H1 (cell line): ENCODE data around the gene SYNDIG1. TPM values are rescaled to one million over a fixed set of nuclear protein-coding genes. Genes with fewer than 3 reads are reported as not detected.

Experiments
- CTCF ChIA-PET: fragments of 300-600 bp; sonication (Branson Sonifier 250); formaldehyde crosslinking; loops from one replicate; lab custom pipeline; 2021; ENCODE audit not compliant: partially characterized antibody; lab: Charles Lee
- POLR2A ChIA-PET: fragments of 300-600 bp; sonication (Branson Sonifier 250); formaldehyde crosslinking; loops from one replicate; lab custom pipeline; 2021; ENCODE audit warnings: inconsistent platforms; ENCODE audit not compliant: partially characterized antibody; lab: Charles Lee
- DNase-seq, 2 experiments: peaks; one replicate each; pipeline versions ENCODE4 v3.0.0 to v3.0.0-alpha.2; 2010 to 2022; ENCODE audit warnings: low spot score in 2 of 2, low read depth in 1 of 2, mixed read lengths in 1 of 2
- FAIRE-seq: peaks from 2 replicates; lab custom pipeline; 2011; peaks lifted over from hg19 to GRCh38; lab: Jason Lieb, UNC
- H2AFZ ChIP-seq: 2 replicates; pipeline ENCODE4 v1.8.1; 2012; ENCODE audit warnings: low read length, inconsistent platforms
- H2AK5ac ChIP-seq: 2 replicates; pipeline ENCODE4 v1.6.1; 2013; ENCODE audit warnings: low read depth, low read length
- H2BK120ac ChIP-seq: replicated peaks from 2 replicates; pipeline ENCODE3; 2013; ENCODE audit warnings: low read depth, low read length, inconsistent platforms
- H2BK12ac ChIP-seq: 2 replicates; pipeline ENCODE4 v1.6.1; 2013; ENCODE audit warnings: low read depth, low read length
- H2BK15ac ChIP-seq: 2 replicates; pipeline ENCODE4 v1.6.1; 2013; ENCODE audit warnings: low read length
- H2BK20ac ChIP-seq: 2 replicates; pipeline ENCODE4 v1.6.1; 2013; ENCODE audit warnings: low read length
- H2BK5ac ChIP-seq: 2 replicates; pipeline ENCODE4 v1.6.1; 2013; ENCODE audit warnings: low read depth, low read length
- H3K14ac ChIP-seq: 2 replicates; pipeline ENCODE4 v1.6.1; 2013; ENCODE audit warnings: inconsistent platforms; ENCODE audit not compliant: insufficient read length
- H3K18ac ChIP-seq: 2 replicates; pipeline ENCODE4 v1.6.1; 2013; ENCODE audit warnings: low read length; ENCODE audit errors: extremely low read depth
- H3K23ac ChIP-seq: 2 replicates; pipeline ENCODE4 v1.6.1; 2013; ENCODE audit warnings: inconsistent platforms; ENCODE audit not compliant: insufficient read length
- H3K23me2 ChIP-seq: 2 replicates; pipeline ENCODE4 v1.6.1; 2013; ENCODE audit warnings: low read depth, low read length
- H3K27ac ChIP-seq: 2 replicates; pipeline ENCODE4 v1.6.1; 2011; ENCODE audit warnings: low read depth, low read length, inconsistent platforms
- H3K27me3 ChIP-seq, 4 experiments: replicated peaks in 1 of 4; 1 replicate in 1 of 4; 2 replicates in 3 of 4; pipeline versions ENCODE4 v1.6.1 to v1.8.1; 2011 to 2013; ENCODE audit warnings: low read length in 3 of 4, mild to moderate bottlenecking in 3 of 4, inconsistent platforms in 2 of 4, mixed read lengths in 2 of 4, moderate library complexity in 1 of 4; ENCODE audit not compliant: control insufficient read depth in 3 of 4, insufficient read depth in 3 of 4; ENCODE audit errors: extremely low read depth in 1 of 4
- H3K36me3 ChIP-seq, 4 experiments: 2 replicates each; pipeline versions ENCODE4 v1.6.1 to v1.8.1; 2011 to 2013; ENCODE audit warnings: mild to moderate bottlenecking in 4 of 4, low read length in 3 of 4, moderate library complexity in 2 of 4, control low read depth in 1 of 4, inconsistent platforms in 1 of 4; ENCODE audit not compliant: insufficient read depth in 4 of 4, control insufficient read depth in 2 of 4
- H3K4ac ChIP-seq: replicated peaks from 2 replicates; pipeline ENCODE3; 2013; ENCODE audit warnings: low read length, low read depth, mixed read lengths, inconsistent platforms; ENCODE audit not compliant: insufficient read length
- H3K4me1 ChIP-seq, 4 experiments: replicated peaks in 1 of 4; 1 replicate in 1 of 4; 2 replicates in 3 of 4; pipeline versions ENCODE4 v1.6.1 to v1.8.1; 2011 to 2013; ENCODE audit warnings: low read length in 3 of 4, inconsistent platforms in 2 of 4, mixed read lengths in 1 of 4; ENCODE audit not compliant: insufficient read depth in 4 of 4, control insufficient read depth in 3 of 4
- H3K4me2 ChIP-seq, 2 experiments: 2 replicates each; pipeline versions ENCODE4 v1.6.1 to v1.8.1; 2011 to 2013; ENCODE audit warnings: low read depth in 2 of 2, low read length in 2 of 2, control low read depth in 1 of 2, inconsistent platforms in 1 of 2, mild to moderate bottlenecking in 1 of 2; ENCODE audit not compliant: insufficient read depth in 1 of 2
- H3K4me3 ChIP-seq, 4 experiments: fragments of 200-600, 300-600 bp in 1 of 4; sonication (generic), shearing (Covaris generic), sonication (Bioruptor Twin) in 1 of 4; 2 replicates each; pipeline versions ENCODE4 v1.5.1 to v1.8.1; 2011 to 2016; ENCODE audit warnings: low read length in 4 of 4, low read depth in 3 of 4, control low read depth in 2 of 4, inconsistent platforms in 2 of 4, mild to moderate bottlenecking in 2 of 4, mixed read lengths in 1 of 4, moderate library complexity in 1 of 4; ENCODE audit not compliant: insufficient read depth in 2 of 4; ENCODE audit errors: extremely low read depth in 1 of 4
- H3K56ac ChIP-seq: replicated peaks from 2 replicates; pipeline ENCODE3; 2013; ENCODE audit warnings: low read depth, mild to moderate bottlenecking, mixed read lengths, low read length, inconsistent platforms; ENCODE audit not compliant: insufficient read length
- H3K79me1 ChIP-seq: 2 replicates; pipeline ENCODE4 v1.6.1; 2013; ENCODE audit warnings: low read depth, low read length, control low read depth
- H3K79me2 ChIP-seq, 2 experiments: 2 replicates each; pipeline versions ENCODE4 v1.6.1 to v1.8.1; 2012 to 2013; ENCODE audit warnings: low read length in 2 of 2, mild to moderate bottlenecking in 2 of 2, inconsistent platforms in 1 of 2; ENCODE audit not compliant: insufficient read depth in 2 of 2, control insufficient read depth in 1 of 2
- H3K9ac ChIP-seq, 4 experiments: replicated peaks in 1 of 4; 1 replicate in 1 of 4; 2 replicates in 3 of 4; pipeline versions ENCODE4 v1.6.1 to v1.8.1; 2011 to 2013; ENCODE audit warnings: low read depth in 3 of 4, low read length in 3 of 4, control low read depth in 2 of 4, mild to moderate bottlenecking in 2 of 4, moderate library complexity in 2 of 4, inconsistent platforms in 1 of 4; ENCODE audit errors: extremely low read depth in 1 of 4
- H3K9me3 ChIP-seq, 2 experiments: 2 replicates each; pipeline versions ENCODE4 v1.6.1 to v1.8.1; 2012 to 2013; ENCODE audit warnings: mild to moderate bottlenecking in 2 of 2, moderate library complexity in 2 of 2, control low read depth in 1 of 2, inconsistent platforms in 1 of 2, low read depth in 1 of 2, low read length in 1 of 2, mixed read lengths in 1 of 2; ENCODE audit not compliant: insufficient read depth in 2 of 2
- H4K20me1 ChIP-seq, 2 experiments: replicated peaks in 1 of 2; 2 replicates each; pipeline versions ENCODE3 to v1.8.1; 2011 to 2013; ENCODE audit warnings: inconsistent platforms in 2 of 2, low read length in 2 of 2, mild to moderate bottlenecking in 1 of 2; ENCODE audit not compliant: insufficient read depth in 2 of 2, control insufficient read depth in 1 of 2
- H4K5ac ChIP-seq: 2 replicates; pipeline ENCODE4 v1.6.1; 2013; ENCODE audit warnings: low read length, low read depth, mixed read lengths, inconsistent platforms; ENCODE audit not compliant: insufficient read length
- H4K8ac ChIP-seq: 2 replicates; pipeline ENCODE4 v1.8.0; 2013; ENCODE audit warnings: mild to moderate bottlenecking, moderate library complexity, low read length, inconsistent platforms; ENCODE audit not compliant: insufficient read depth; ENCODE audit errors: extremely low read depth
- H4K91ac ChIP-seq: replicated peaks from 2 replicates; pipeline ENCODE3; 2013; ENCODE audit warnings: low read length, mixed read lengths, inconsistent platforms; ENCODE audit not compliant: insufficient read length
- EGR1 ChIP-seq: IDR thresholded peaks from 2 replicates; pipeline ENCODE4 v1.6.1; 2011; ENCODE audit warnings: low read depth, low read length, borderline replicate concordance
- FOSL1 ChIP-seq: IDR thresholded peaks from 2 replicates; pipeline ENCODE4 v1.6.1; 2011; ENCODE audit warnings: mild to moderate bottlenecking, low read depth, low read length, moderate library complexity; ENCODE audit not compliant: insufficient read depth
- GABPA ChIP-seq: IDR thresholded peaks from 2 replicates; pipeline ENCODE4 v1.6.1; 2011; ENCODE audit warnings: mild to moderate bottlenecking, low read length, moderate library complexity, borderline replicate concordance; ENCODE audit not compliant: insufficient read depth
- JUND ChIP-seq: IDR thresholded peaks from 2 replicates; pipeline ENCODE4 v1.6.1; 2011; ENCODE audit warnings: mild to moderate bottlenecking, improper control_type of control experiment, low read length
- KDM4A ChIP-seq: IDR thresholded peaks from one replicate; pipeline ENCODE4 v1.7.1; 2012; ENCODE audit warnings: low read depth, mild to moderate bottlenecking, moderate library complexity, low read length, inconsistent platforms; ENCODE audit not compliant: severe bottlenecking
- NANOG ChIP-seq: IDR thresholded peaks from 2 replicates; pipeline ENCODE4 v1.6.1; 2011; ENCODE audit warnings: low read length, low read depth, mild to moderate bottlenecking, inconsistent platforms; ENCODE audit not compliant: insufficient read depth, poor library complexity, severe bottlenecking
- SP2 ChIP-seq: IDR thresholded peaks from 2 replicates; pipeline ENCODE4 v1.6.1; 2012; ENCODE audit warnings: mild to moderate bottlenecking, low read length, inconsistent platforms
- TAF7 ChIP-seq: optimal IDR thresholded peaks from 2 replicates; pipeline ENCODE3; 2011; ENCODE audit warnings: low read depth, mild to moderate bottlenecking, inconsistent platforms, low read length, moderate library complexity, borderline replicate concordance
- WGBS, 2 experiments: shearing (Covaris generic) in 1 of 2; methylation state at CpG; one replicate each; pipeline versions ENCODE4 v1.1.6 to v1.1.7; 2013 to 2015; ENCODE audit warnings: low lambda C conversion rate in 2 of 2, mixed read lengths in 2 of 2, inconsistent platforms in 1 of 2, low coverage in 1 of 2, missing lambda C conversion rate in 1 of 2; ENCODE audit not compliant: insufficient replicate concordance in 2 of 2, insufficient coverage in 1 of 2, insufficient read length in 1 of 2; ENCODE audit errors: extremely low coverage in 1 of 2, missing lambda C conversion rate in 1 of 2; 5-methylcytosine and 5-hydroxymethylcytosine counted together
- polyA plus RNA-seq, 7 experiments: library from polyadenylated mRNA; depleted of rRNA in 3 of 7; stranded (reverse) in 5 of 7; unstranded in 2 of 7; fragments of >200 nt in 5 of 7; fragments of 200-250 nt in 2 of 7; gene quantifications; 1 replicate in 5 of 7; 2 replicates in 1 of 7; 4 replicates in 1 of 7; pipeline versions ENCODE4 v1.2.1 to v1.2.3, GENCODE V29; 2011 to 2013; ENCODE audit warnings: missing spikeins in 2 of 7, mixed read lengths in 2 of 7
- total RNA-seq: library from RNA; stranded (reverse); fragmentation: NEBNext Ultra II Directional; extraction: Animal tissue kit (Norgen Biotek cat#: 25700); gene quantifications from 2 replicates; pipeline ENCODE4 v1.2.1, GENCODE V29; 2021
- TF ChIP-seq, protein P1 (sequence below): IDR thresholded peaks from 2 replicates; pipeline ENCODE4 v1.6.1; 2012; ENCODE audit warnings: inconsistent platforms

Gene SYNDIG1
- total and polyA plus RNA-seq, 2 of the 8 experiments (the other 6 are each of a cell fraction or from before 2014, with no cell fraction given): 6.5 to 7.8 TPM

DNA sequence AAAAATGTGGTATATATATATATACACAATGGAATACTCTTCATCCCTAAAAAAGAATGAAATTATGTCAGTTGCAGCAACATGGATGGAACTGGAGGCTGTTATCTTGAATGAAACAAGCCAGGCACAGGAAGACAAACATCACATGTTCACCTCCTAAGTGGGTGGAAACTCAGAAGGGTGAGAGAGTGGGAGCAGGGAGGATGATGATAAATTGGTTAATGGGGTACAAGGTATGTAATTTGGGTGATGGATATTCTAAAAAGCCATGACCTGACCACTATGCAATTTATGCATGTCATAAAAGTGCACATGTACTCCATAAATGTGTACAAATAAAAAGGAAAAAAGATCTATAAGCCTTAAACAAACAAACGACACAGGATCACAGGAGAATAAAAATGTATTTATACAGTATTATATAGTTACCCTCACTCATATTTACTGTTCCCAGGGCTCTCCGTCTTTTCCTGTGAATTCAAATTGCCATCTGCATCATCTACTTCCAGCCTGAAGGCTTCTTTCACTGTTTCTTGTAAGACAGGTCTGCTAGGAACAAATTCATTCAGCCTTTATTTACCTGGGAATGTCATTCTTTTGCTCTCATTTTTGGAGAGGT, 89.8 kb downstream of the SYNDIG1 start:
- Histone ChIP-seq H3K9me3 (peaks cover 6 to 9% of the 10 kb centered on the region in 2 experiments), H2BK12ac (no peak overlapping the region), H2BK20ac (no peak overlapping the region), H3K4me3 (no peak overlapping the region), H3K79me2 (no peaks in the 10 kb centered on the region), H2AFZ (no peak overlapping the region), H3K4me2 (no peak overlapping the region), H2BK5ac (no peak overlapping the region), H3K23me2 (no peaks in the 10 kb centered on the region), H3K23ac (no peak overlapping the region), H4K91ac (no peak overlapping the region), H3K79me1 (no peaks in the 10 kb centered on the region; the same call in 1 of the 2 replicates), H3K4ac (no peak overlapping the region), H3K27ac (no peak overlapping the region), H2AK5ac (no peak overlapping the region), H3K18ac (no peak overlapping the region), H2BK120ac (peak overlapping the region; percentile 33), H2BK15ac (no peak overlapping the region), H3K27me3 (no peaks in the 10 kb centered on the region), H3K36me3 (peaks cover 0 to 7% (median 0%) of the 10 kb centered on the region in 4 experiments; a peak in 2 of 8 replicates), H4K20me1 (no peaks in the 10 kb centered on the region), H3K4me1 (no peaks in the 10 kb centered on the region), H3K56ac (no peak overlapping the region), H4K8ac (no peak overlapping the region), H4K5ac (no peak overlapping the region), H3K14ac (no peak overlapping the region), H3K9ac (no peak overlapping the region)
- DNase-seq (no peak), FAIRE-seq (no peak)
- ChIA-PET POLR2A (no interaction called here), CTCF (interaction anchor here (0.6 kb wide), 1 partner anchor 913 kb away, joined by 3 read pairs; no protein-coding TSS in a partner anchor)
- WGBS, 2 experiments: 90% methylated on average over 2 of the region's 2 CpGs; no CpG with 5 or more reads in 1 of the 2 experiments
- TF ChIP-seq KDM4A: no peak
- TF ChIP-seq, protein P1, sequence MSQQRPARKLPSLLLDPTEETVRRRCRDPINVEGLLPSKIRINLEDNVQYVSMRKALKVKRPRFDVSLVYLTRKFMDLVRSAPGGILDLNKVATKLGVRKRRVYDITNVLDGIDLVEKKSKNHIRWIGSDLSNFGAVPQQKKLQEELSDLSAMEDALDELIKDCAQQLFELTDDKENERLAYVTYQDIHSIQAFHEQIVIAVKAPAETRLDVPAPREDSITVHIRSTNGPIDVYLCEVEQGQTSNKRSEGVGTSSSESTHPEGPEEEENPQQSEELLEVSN: no peak
- no peak for TF ChIP-seq JUND
- TF ChIP-seq NANOG: no peak
- TF ChIP-seq GABPA: no peak
- no peak for TF ChIP-seq EGR1
- TF ChIP-seq TAF7: no peak
- no peak for TF ChIP-seq SP2
- no peak for TF ChIP-seq FOSL1
